Hepatocyte (in vitro differentiated cells): Measurements from ENCODE around the gene LAG3. TPM values are rescaled to one million over a fixed set of nuclear protein-coding genes. Genes with fewer than 3 reads are reported as not detected.

Source experiments
- DNase-seq: peaks from one replicate; pipeline ENCODE4 v3.0.0-alpha.2; 2016; ENCODE audit warnings: low spot score
- H2AFZ ChIP-seq: fragments of 200-600 bp; sonication (generic); 2 replicates; pipeline ENCODE4 v1.6.0; 2016; ENCODE audit warnings: antibody characterized with exemption, mild to moderate bottlenecking
- H3K27ac ChIP-seq: fragments of 200-600 bp; sonication (generic); 2 replicates; pipeline ENCODE4 v1.5.1; 2016; ENCODE audit warnings: mild to moderate bottlenecking
- H3K27me3 ChIP-seq: fragments of 200-600 bp; sonication (generic); 2 replicates; pipeline ENCODE4 v1.6.1; 2016
- H3K36me3 ChIP-seq: fragments of 200-600 bp; sonication (generic); replicated peaks from 2 replicates; pipeline ENCODE4 v1.5.1; 2016; ENCODE audit warnings: low read depth; ENCODE audit not compliant: insufficient read depth
- H3K4me1 ChIP-seq: fragments of 200-600 bp; sonication (generic); 2 replicates; pipeline ENCODE4 v1.5.1; 2016; ENCODE audit warnings: mild to moderate bottlenecking, moderate library complexity; ENCODE audit not compliant: insufficient read depth
- H3K4me2 ChIP-seq: fragments of 200-600 bp; sonication (generic); 2 replicates; pipeline ENCODE4 v1.6.0; 2016
- H3K4me3 ChIP-seq: fragments of 200-600 bp; sonication (generic); 2 replicates; pipeline ENCODE4 v1.5.1; 2016; ENCODE audit warnings: mild to moderate bottlenecking
- H3K79me2 ChIP-seq: fragments of 200-600 bp; sonication (generic); 2 replicates; pipeline ENCODE4 v1.6.0; 2017; ENCODE audit warnings: mild to moderate bottlenecking
- H3K9me2 ChIP-seq: fragments of 200-600 bp; sonication (generic); replicated peaks from 2 replicates; pipeline ENCODE4 v1.6.0; 2017; ENCODE audit warnings: mild to moderate bottlenecking; ENCODE audit not compliant: insufficient read depth
- H3K9me3 ChIP-seq: fragments of 200-600 bp; sonication (generic); 2 replicates; pipeline ENCODE4 v1.5.1; 2016; ENCODE audit warnings: low read depth, mild to moderate bottlenecking
- H4K20me1 ChIP-seq: fragments of 200-600 bp; sonication (generic); 2 replicates; pipeline ENCODE4 v1.6.0; 2016; ENCODE audit warnings: mild to moderate bottlenecking; ENCODE audit not compliant: insufficient read depth, poor library complexity, severe bottlenecking
- CTCF ChIP-seq: fragments of 200-600 bp; sonication (generic); IDR thresholded peaks from 2 replicates; pipeline ENCODE4 v1.5.1; 2016; ENCODE audit warnings: antibody characterized with exemption, mild to moderate bottlenecking; ENCODE audit not compliant: poor library complexity
- EZH2 ChIP-seq: fragments of 200-600 bp; sonication (generic); IDR thresholded peaks from 2 replicates; pipeline ENCODE4 v1.6.1; 2016; ENCODE audit warnings: antibody characterized with exemption, mild to moderate bottlenecking, borderline replicate concordance
- EZH2phosphoT487 ChIP-seq: fragments of 200-600 bp; sonication (generic); IDR thresholded peaks from one replicate; pipeline ENCODE4 v1.6.1; 2018; ENCODE audit warnings: antibody characterized with exemption, mild to moderate bottlenecking, low read depth, moderate library complexity; ENCODE audit not compliant: unreplicated experiment, severe bottlenecking
- WGBS: methylation state at CpG from one replicate; pipeline ENCODE4 v1.1.6; 2016; ENCODE audit warnings: low lambda C conversion rate; ENCODE audit errors: missing lambda C conversion rate; 5-methylcytosine and 5-hydroxymethylcytosine counted together
- polyA plus RNA-seq: library from polyadenylated mRNA; unstranded; fragments of >200 nt; fragmentation: Nextera tagmentation; extraction: Ambion mirVana; gene quantifications from 2 replicates; pipeline ENCODE4 v1.2.1, GENCODE V29; 2016
- total RNA-seq: library from RNA; depleted of rRNA; stranded (reverse); fragments of >200 nt; gene quantifications from 2 replicates; pipeline ENCODE4 v1.2.3, GENCODE V29; 2014

LAG3 gene
- total and polyA plus RNA-seq, 2 experiments from 2014 or later, result 0.70 to 0.91 TPM

- Histone ChIP-seq H3K36me3 (no peaks in the 10 kb centered on the region), H4K20me1 (no peaks in the 10 kb centered on the region), H3K4me2 (peak overlapping the region; percentile 88), H2AFZ (no peak overlapping the region), H3K27me3 (peaks cover 5% of the 10 kb centered on the region), H3K27ac (no peak overlapping the region), H3K4me1 (peaks cover 14% of the 10 kb centered on the region), H3K9me2 (no peaks in the 10 kb centered on the region), H3K9me3 (no peaks in the 10 kb centered on the region), H3K4me3 (no peak overlapping the region), H3K79me2 (no peaks in the 10 kb centered on the region)
- no peak for TF ChIP-seq CTCF
- TF ChIP-seq EZH2phosphoT487, result no peak
- TF ChIP-seq EZH2, result no peak
- WGBS, result 57% methylated on average over 6 of the region's 7 CpGs
- peak; percentile 3 for DNase-seq
Measured at GRCh38 chr12:6822426-6823135, 50.3 kb downstream of the LAG3 start.

DNA sequence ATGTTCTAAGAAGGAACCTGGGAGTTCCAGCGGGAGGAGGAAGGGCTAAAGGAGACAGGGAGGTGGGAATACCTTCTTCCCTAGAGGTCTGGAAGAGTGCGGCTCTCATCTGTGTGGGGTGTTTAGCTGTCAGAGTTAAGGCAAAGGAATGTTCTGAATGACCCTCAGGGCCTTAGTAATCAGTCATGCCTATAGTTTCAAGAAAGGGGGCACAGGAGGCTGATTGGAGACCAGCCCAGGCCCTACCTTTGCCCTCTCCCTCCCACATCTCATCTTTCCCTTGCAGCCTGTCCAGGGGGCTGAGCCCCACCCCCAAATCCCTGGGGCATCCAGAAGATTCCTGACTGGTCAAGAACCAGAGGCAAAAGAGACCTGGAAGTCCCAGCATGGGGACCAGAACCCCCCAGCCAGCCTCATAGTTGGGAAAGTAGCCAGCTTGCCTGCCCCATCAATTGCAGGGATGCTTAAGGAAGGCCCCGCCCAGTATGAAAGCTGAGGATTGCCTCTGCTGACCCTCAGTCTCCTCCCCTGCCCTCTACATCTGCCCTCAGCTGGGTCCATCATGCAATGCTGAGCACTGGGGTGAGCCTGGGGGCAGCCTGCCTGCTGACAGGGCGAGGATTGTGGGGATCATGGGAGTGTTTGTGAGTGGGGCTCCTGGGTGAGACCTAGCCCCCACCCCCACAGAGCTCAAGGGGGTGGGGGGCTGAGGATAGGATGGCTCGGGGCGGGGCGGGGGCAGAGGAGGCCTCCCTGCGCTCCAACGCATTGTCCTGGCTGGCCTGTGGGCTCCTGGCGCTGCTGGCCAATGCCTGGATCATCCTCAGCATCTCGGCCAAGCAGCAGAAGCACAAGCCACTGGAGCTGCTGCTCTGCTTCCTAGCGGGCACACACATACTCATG is 51.1 kb downstream of the LAG3 start:
- Histone ChIP-seq H4K20me1 (no peaks in the 10 kb centered on the region), H3K27ac (no peak overlapping the region), H3K36me3 (no peaks in the 10 kb centered on the region), H3K27me3 (peaks cover 5% of the 10 kb centered on the region), H3K79me2 (no peaks in the 10 kb centered on the region), H3K4me2 (no peak overlapping the region), H3K9me2 (no peaks in the 10 kb centered on the region), H3K9me3 (no peaks in the 10 kb centered on the region), H3K4me1 (peaks cover 14% of the 10 kb centered on the region), H3K4me3 (no peak overlapping the region), H2AFZ (no peak overlapping the region)
- DNase-seq, result peak; percentile 6
- 75% methylated on average over 12 of the region's 12 CpGs for WGBS
- TF ChIP-seq EZH2phosphoT487, result no peak

GRCh38 chr12:6824085-6824775 is 51.9 kb downstream of the LAG3 start:
- 90% methylated on average over 37 of the region's 37 CpGs for WGBS
- Histone ChIP-seq H3K79me2 (peaks cover 6% of the 10 kb centered on the region), H3K9me2 (no peaks in the 10 kb centered on the region), H4K20me1 (no peaks in the 10 kb centered on the region), H3K27me3 (peaks cover 5% of the 10 kb centered on the region), H2AFZ (no peak overlapping the region), H3K4me3 (no peak overlapping the region), H3K27ac (no peak overlapping the region), H3K4me2 (no peak overlapping the region), H3K9me3 (no peaks in the 10 kb centered on the region), H3K4me1 (peaks cover 14% of the 10 kb centered on the region), H3K36me3 (no peaks in the 10 kb centered on the region)
- no peak for TF ChIP-seq EZH2
- no peak for TF ChIP-seq EZH2phosphoT487
- TF ChIP-seq CTCF, result no peak
- peak; percentile 6 for DNase-seq
